ENCODE results near the gene ZFHX2. TPM values are rescaled to one million over a fixed set of nuclear protein-coding genes. Genes with fewer than 3 reads are reported as not detected.

The ZFHX2 gene
- polyA plus RNA-seq, 1 donor (not counting 4 experiments of a cell fraction or from before 2014, with no cell fraction given): 0.18 TPM

GRCh38 chr14:23567186-23568020 is 15.8 kb upstream of the ZFHX2 start, which contains the start of gene AP1G2:
Gene AP1G2, minus strand, starts transcription at chr14:23567791. Its CDS starts 477 bp downstream, at chr14:23567314.
- TF ChIP-seq CTCF (optimal IDR thresholded peaks at IDR 0.05 in 1 of 3, IDR thresholded peaks at IDR 0.05 in 1 of 3, conservative IDR thresholded peaks at IDR 0.05 in 1 of 3; ENCODE audit: extremely low read depth in 1 of 3, insufficient read depth in 2 of 3, low read length in 3 of 3): no peak
- TF ChIP-seq EZH2 (IDR thresholded peaks at IDR 0.05; ENCODE audit: low read length): no peak
- DNase-seq (ENCODE audit: low read depth, low spot score) (peak; percentile 48), FAIRE-seq (peak; percentile 61)
- Histone ChIP-seq H3K4me1 (ENCODE audit: control insufficient read depth, extremely low read depth, insufficient read depth, low read length) (peaks cover 26% of the 10 kb centered on the region), H3K27ac (ENCODE audit: control insufficient read depth, insufficient read depth, low read length) (peak within 1 kb of the TSS; percentile 72), H3K4me2 (ENCODE audit: control insufficient read depth, extremely low read depth, insufficient read depth, low read depth, low read length) (peak within 1 kb of the TSS; percentile 97), H3K4me3 (ENCODE audit: control insufficient read depth in 2 of 3, extremely low read depth in 1 of 3, insufficient read depth in 2 of 3, low read depth in 1 of 3, low read length in 3 of 3) (peak within 1 kb of the TSS; percentile 73 to 93 (median 92)), H3K79me2 (ENCODE audit: control insufficient read depth, insufficient read depth, low read length) (peaks cover 21% of the 10 kb centered on the region), H3K9me3 (ENCODE audit: control insufficient read depth, low read depth, low read length) (no peaks in the 10 kb centered on the region), H2AFZ (ENCODE audit: control insufficient read depth, low read length) (peak within 1 kb of the TSS; percentile 97), H3K9ac (ENCODE audit: control insufficient read depth, extremely low read depth, insufficient read depth, low read length) (peak within 1 kb of the TSS; percentile 88), H4K20me1 (ENCODE audit: control insufficient read depth, extremely low read depth, insufficient read depth, low read length) (peaks cover 3% of the 10 kb centered on the region), H3K36me3 (ENCODE audit: control insufficient read depth in 2 of 2, extremely low read depth in 1 of 2, insufficient read depth in 2 of 2, low read length in 2 of 2) (peaks cover 27 to 31% of the 10 kb centered on the region in 2 experiments), H3K27me3 (ENCODE audit: control insufficient read depth, extremely low read depth, insufficient read depth, low read length) (no peaks in the 10 kb centered on the region), H3K9me1 (ENCODE audit: control insufficient read depth, extremely low read depth, insufficient read depth, low read length) (no peaks in the 10 kb centered on the region)
- dilution Hi-C loops (cut with MboI; ENCODE audit: extremely low pct_ligation_motif_present, low sequenced_read_pairs): no loop called here

DNA sequence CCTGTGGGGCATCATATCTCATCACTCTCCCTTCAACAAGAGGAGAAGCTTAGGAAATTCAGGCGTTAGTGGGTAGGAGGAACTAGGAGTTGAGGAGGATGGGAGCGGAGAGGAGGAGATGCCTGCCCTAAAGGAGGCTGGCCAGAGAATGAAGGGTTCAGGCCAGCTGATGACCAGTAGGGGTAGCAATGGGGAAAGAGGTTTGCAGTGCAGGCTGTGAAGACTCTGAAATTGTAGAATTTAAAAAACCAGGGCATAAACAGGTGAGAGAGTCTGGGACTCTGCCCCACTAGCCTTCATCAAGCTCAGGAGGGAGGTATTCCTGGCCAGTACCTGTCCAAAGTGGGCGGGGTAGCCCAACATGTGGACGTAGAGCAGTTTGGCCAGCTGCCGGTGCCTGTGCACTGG is 15.2 kb upstream of the ZFHX2 start:
- FAIRE-seq (no peak), DNase-seq (ENCODE audit: low read depth, low spot score) (no peak)
- Histone ChIP-seq H3K4me1 (ENCODE audit: control insufficient read depth, extremely low read depth, insufficient read depth, low read length) (peaks cover 20% of the 10 kb centered on the region), H3K4me2 (ENCODE audit: control insufficient read depth, extremely low read depth, insufficient read depth, low read depth, low read length) (peak overlapping the region; percentile 97), H3K9me1 (ENCODE audit: control insufficient read depth, extremely low read depth, insufficient read depth, low read length) (no peaks in the 10 kb centered on the region), H3K79me2 (ENCODE audit: control insufficient read depth, insufficient read depth, low read length) (peaks cover 21% of the 10 kb centered on the region), H3K9me3 (ENCODE audit: control insufficient read depth, low read depth, low read length) (no peaks in the 10 kb centered on the region), H4K20me1 (ENCODE audit: control insufficient read depth, extremely low read depth, insufficient read depth, low read length) (peaks cover 3% of the 10 kb centered on the region), H3K36me3 (ENCODE audit: control insufficient read depth in 2 of 2, extremely low read depth in 1 of 2, insufficient read depth in 2 of 2, low read length in 2 of 2) (peaks cover 32 to 37% of the 10 kb centered on the region in 2 experiments), H2AFZ (ENCODE audit: control insufficient read depth, low read length) (peak overlapping the region; percentile 97), H3K27me3 (ENCODE audit: control insufficient read depth, extremely low read depth, insufficient read depth, low read length) (no peaks in the 10 kb centered on the region), H3K27ac (ENCODE audit: control insufficient read depth, insufficient read depth, low read length) (peak overlapping the region; percentile 72), H3K4me3 (ENCODE audit: control insufficient read depth in 2 of 3, extremely low read depth in 1 of 3, insufficient read depth in 2 of 3, low read depth in 1 of 3, low read length in 3 of 3) (peak overlapping the region; percentile 73 to 93 (median 92)), H3K9ac (ENCODE audit: control insufficient read depth, extremely low read depth, insufficient read depth, low read length) (peak overlapping the region; percentile 88)
- dilution Hi-C loops (cut with MboI; ENCODE audit: extremely low pct_ligation_motif_present, low sequenced_read_pairs): no loop called here
- TF ChIP-seq CTCF (optimal IDR thresholded peaks at IDR 0.05 in 1 of 3, IDR thresholded peaks at IDR 0.05 in 1 of 3, conservative IDR thresholded peaks at IDR 0.05 in 1 of 3; ENCODE audit: extremely low read depth in 1 of 3, insufficient read depth in 2 of 3, low read length in 3 of 3) (no peak), EZH2 (IDR thresholded peaks at IDR 0.05; ENCODE audit: low read length) (no peak)
